ENCODE data around the gene HSPBP1.
A peak's percentile ranks its signal among the peaks of the same experiment; 100 is the strongest.

The HSPBP1 gene

DNA sequence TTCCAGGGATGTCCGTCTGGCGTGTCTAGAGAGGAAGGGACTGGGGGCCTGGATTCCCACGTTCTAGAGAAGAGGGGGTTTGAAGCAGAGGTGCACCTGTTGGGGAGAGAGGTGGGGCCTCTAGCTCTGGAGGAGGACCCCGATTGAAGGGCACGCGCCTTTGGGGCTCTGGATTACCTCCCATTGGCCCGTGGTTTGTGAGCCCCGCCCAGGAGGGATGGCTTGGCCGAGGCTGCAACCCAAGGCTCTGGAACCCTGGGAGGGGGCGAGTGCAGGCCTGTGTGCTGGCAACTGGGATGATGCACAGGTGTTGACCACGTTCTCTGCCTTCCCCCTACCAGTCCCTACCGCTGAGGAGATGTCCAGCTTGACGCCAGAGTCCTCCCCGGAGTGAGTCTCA is 25.1 kb upstream of the HSPBP1 start:
- DNase-seq (ENCODE audit: low read depth), result no peak

DNA sequence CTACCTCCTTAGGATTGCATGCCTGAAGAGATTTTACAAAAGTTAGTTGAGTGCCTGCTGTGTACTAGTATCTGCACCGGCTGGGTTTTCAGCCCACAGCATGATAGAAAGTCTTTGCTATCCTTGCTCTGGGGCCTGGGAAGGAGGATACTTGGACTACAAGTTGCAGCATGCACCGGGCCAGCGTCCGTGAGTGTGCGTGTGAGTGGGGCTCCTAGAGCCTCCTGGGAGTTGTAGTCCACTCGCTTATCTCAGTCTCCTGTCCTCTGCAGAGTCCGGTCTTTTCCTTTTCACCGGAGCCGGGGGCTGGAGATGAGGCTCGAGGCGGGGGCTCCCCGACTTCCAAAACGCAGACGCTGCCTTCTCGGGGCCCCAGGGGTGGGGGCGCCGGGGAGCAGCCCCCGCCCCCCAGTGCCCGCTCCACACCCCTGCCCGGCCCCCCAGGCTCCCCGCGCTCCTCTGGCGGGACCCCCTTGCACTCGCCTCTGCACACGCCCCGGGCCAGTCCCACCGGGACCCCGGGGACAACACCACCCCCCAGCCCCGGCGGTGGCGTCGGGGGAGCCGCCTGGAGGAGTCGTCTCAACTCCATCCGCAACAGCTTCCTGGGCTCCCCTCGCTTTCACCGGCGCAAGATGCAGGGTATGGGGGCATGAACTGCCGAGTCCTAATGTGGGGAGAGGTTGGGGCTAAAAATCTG is 24.5 kb upstream of the HSPBP1 start:
- DNase-seq (ENCODE audit: low read depth), result no peak

DNA sequence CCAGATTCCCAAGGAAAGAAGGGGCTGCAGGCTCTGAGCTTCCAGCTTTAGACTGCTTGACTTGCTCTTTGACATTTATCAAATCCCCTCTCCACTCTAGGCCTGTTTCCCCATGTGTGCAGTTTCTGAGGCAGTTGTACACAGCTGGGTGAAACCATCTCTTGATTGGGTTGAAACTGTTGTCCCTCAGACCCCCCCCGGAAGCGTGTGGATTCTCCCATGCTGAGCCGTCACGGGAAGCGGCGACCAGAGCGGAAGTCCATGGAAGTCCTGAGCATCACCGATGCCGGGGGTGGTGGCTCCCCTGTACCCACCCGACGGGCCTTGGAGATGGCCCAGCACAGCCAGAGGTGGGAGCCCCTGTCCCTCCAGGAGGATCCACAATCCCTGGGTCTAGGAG is 23.6 kb upstream of the HSPBP1 start:
- no peak for DNase-seq (ENCODE audit: low read depth)

DNA sequence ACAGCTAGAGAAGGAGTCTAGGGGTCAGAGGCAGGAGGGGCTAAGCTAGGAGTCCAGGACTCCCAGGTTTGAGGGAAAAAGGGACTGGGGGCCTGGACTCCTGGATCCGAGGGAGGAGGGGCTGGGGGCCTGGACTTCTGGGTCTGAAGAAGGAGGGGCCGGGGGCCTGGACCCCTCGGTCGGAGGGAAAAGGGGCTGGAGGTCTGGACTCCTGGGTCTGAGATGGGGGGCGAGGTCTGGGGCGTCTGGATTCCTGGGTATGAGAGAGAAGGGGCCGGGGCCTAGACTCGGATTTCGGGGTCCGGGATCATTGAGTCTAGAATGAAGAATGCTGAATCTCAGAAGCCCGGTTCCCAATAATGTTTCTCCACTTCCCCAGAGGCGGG is 22.4 kb upstream of the HSPBP1 start:
- DNase-seq (ENCODE audit: low read depth), result no peak

DNA sequence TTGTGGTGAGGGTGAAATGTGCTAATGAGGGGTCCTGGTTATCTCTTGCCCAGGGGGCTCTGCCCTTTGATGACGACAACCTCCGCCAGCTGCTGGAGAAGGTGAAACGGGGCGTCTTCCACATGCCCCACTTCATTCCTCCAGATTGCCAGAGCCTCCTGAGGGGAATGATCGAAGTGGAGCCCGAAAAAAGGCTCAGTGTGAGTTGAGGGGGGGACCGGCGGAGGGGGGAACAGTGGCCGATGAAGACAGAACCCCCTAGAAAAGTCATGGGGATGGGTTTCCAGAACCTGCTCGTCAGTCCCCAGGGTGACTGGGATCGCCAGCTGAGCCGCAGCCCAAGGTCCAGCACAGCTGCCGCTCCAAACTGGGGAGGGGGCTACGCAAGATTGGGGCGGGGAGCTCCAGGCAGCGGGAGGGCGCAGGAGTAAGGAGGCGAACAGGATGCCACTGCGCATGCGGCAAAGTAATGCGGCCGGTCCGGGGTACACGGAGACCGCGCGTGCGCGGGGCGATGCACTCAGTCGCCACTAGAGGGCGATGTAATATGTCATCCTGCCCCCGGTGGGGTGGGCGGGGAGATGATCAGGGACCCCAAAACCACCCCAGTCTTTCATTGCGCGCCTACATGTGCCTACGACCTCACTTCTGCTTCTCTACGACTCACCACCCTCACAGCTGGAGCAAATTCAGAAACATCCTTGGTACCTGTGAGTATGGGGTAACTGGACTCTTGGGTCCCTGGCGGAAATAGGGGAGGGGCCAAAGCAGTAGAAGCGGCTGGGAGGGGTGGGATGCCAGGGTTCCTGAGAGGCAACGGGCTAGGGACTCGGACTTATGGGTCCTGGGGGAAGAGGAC is 21.8 kb upstream of the HSPBP1 start:
- peak; percentile 36 for DNase-seq (ENCODE audit: low read depth)

DNA sequence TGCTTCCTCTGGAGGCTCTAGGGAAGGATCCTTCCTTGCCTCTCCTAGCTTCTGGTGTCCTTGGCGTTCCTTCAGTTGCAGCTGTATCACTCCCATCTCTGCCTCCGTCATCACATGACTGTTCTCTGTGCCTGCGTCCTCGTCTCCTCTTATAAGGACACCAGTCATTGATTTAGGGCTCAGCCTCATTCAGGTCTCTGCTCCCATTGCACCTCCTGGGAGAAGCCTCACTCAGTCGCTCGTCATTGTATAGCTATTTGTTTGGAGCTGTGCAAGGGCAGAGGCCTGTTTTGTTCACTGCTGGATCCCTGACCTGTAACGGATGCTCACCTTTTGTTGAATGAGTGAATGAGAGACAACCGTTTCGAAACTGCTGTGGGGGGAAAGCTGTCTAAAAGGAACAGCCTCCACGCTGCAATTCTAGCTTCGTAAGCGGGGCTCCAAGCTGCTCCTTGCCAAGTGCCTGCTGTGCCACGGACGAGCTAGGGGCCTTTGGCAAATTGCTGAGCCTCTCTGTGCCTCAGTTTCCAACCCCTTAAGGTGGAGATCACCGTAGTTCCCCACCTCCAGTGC is 21.1 kb upstream of the HSPBP1 start:
- DNase-seq (ENCODE audit: low read depth), result no peak

DNA sequence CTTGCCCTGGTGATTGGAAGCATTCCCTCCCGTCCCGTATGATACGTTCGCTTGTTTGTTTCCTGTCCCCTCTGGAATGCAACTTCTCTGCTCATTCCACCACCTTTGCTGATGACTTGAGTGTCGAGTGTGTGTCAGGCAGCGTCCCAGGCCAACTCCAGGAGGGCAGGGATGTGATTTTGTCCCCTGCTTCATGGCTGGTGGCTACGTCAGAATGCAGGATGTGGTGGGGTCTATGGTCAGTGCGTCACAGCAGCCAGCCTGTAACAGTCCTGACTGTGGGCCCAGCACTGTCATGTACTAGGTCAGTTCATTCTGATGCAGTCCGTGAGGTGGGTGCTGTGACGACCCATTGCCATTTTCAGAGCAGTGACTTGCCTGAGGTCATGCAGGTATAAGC is 20.1 kb upstream of the HSPBP1 start:
- DNase-seq (ENCODE audit: low read depth), result no peak

DNA sequence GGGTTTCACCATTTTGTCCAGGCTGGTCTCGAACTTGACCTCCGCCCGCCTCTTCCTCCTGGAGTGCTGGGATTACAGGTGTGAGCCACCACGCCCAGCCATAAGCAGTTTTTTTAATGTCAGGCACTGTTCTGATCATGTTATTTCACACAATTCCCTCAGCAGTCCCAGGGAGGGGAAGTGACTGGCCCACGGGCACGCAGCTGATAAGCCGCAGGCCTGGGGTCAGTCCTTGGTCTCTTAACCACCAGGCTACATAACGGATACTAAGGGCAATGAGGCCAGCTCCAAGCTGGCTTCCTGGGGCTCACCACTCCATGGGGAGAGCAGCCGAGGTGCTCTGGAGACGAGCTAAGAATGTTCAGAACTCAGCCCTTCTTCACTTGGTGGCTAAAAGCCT is 17.4 kb upstream of the HSPBP1 start:
- DNase-seq (ENCODE audit: low read depth), result no peak

DNA sequence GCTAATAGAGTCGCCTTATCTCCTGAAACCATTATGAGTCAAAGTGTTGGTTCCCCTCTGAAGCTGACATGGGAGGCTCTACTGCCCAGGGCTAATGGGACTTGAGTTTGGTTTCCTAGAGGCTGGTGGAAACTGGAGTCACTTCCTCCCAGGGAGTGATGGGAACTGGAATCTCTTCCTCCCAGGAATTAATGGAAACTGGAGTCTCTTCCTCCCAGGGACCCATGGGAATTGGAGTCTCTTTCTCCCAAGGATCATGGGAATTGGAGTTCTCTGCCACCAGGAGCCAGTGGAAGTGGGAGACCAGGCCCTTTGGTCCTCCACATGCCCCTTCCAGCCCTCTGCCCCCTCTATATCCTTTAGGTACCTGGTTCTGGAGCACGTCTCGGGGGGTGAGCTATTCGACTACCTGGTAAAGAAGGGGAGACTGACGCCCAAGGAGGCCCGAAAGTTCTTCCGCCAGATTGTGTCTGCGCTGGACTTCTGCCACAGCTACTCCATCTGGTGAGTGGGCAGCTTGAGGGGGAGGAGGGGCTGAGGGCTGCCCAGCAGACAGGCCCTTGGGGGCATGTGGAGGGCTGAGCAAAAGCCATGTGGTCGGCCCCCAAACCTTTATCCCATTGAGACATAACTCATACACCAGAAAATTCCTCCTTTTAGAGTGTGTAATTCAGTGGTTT is 9.3 kb upstream of the HSPBP1 start:
- no peak for DNase-seq (ENCODE audit: low read depth)

DNA sequence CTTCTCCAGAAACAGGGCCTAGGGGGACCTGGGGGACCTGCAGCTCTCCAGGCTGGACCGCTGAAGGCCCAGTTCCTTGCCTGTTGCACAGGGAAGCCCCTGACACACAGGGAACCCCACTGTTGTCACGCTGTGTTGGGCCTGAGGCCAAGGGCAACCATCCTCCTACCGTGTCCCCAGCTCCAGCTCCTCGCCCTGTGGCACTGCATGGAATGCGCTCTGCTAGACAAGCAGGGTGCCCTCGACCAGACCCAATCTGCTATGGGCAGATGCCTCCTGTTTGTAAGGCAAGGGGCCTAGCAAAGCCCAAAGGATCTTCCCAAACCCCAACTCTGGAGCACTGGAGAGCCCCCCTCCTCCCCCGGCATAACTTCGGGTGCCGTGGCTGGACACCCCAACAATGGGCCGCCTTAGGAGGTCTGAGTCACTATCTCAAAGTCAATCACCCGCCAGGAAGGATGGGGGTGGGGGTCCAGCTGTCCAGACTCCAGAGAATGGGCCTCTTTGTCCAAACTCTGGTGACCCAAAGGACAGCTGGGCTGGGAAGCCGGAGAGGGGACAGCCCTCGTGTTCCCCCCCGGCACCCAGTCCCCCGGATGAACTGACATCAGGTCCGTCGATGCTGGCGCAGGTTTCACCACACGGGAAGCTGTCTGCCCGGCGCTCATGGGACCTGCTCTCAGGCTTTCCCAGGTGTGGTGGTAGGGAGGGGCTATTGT is 7.6 kb upstream of the HSPBP1 start:
- no peak for DNase-seq (ENCODE audit: low read depth)

DNA sequence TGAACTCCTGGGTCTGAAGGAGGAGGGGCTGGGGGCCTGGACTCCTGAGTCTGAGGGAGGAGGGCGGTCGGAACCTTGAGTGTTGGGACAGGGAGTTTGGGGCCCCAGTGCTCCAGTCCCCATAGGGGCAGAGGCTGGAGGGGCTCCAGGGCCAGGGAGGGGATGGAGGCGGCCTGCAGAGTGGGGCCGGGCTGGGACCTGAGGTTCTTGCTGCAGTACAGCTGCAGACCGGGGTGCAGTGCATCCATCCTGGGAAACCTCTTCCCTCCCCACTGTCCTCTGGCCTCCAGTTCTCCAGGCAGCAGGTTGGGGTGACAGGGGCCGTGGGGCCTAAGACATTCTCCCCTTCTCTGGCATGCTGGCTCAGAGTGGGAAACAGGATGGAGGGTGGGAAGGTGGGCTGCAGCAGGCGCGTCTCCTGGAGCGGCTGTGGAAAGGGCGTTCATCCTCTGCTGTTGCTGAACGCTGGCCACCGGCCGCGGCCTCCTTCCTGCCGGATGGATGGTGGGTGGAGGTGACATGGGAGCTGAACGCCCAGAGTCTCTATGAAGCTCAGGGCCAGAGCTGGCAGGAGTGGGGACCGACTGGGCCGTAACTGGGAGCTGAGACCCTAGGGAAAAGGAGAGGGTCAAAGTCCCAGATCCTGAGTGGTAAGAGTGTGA is 5.5 kb upstream of the HSPBP1 start:
- DNase-seq (ENCODE audit: low read depth), result no peak

DNA sequence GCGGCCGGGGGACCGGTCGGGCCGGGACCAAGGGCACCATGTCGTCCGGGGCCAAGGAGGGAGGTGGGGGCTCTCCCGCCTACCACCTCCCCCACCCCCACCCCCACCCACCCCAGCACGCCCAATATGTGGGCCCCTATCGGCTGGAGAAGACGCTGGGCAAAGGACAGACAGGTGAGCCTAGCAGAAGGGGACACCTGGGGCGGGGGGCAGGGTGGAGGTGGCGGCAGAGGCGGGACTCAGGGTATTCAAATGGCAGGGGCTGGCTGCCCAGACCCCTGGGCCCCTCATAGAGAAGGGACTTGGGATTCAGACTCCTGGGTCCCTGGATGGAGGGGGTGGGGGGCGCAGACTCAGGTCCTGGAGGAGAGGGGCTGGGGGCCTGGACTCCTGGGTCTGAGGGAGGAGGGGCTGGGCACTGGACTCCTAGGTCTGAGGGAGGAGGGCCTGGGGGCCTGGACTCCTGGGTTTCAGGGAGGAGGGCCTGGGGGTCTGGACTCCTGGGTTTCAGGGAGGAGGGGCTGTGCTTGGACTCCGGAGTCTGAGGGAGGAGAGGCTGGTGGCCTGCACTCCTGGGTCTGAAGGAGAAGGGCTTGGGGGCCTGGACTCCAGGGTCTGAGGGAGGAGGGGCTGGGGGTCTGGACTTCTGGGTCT is 4.6 kb upstream of the HSPBP1 start:
- DNase-seq (ENCODE audit: low read depth), result no peak

DNA sequence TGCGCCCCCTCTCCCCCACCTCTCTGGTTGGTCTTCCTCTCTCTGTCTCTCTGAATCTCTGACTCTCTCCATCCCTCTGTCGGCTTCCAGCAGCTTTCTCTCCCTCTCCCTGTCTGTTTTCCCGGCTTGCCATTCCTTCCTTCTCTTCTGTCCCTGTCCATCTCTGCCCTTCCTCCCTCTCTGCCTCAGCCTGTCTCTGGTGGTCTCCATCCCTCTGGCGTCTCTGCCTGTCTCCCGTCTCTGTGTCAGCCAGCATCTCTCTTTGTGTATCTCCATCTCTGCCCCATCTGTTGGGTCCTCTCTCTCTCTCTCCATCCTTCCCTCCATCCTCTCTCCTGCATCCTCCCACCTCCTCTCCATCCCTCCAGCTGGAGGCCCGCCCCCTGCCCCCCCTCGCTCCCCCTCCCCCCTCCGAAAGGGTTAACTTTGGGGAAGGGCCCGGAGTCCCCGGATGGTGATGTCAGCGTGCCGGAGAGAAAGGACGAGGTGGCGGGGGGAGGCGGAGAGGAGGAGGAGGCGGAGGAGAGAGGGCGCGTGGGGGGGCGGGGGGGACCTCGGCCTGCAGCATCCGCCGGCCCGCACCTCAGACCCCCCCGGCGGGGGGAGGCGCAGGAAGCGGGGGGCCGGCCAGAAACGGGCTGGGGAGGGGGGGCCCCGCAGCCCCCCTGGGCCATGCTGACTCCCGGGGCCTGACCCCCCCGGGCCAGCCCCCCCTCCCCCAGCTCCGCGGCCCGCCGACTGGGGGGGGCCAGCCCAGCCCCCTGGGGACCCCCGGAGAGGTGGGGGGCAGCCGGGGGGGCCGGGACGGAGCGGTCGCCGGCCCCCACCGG is 3.9 kb upstream of the HSPBP1 start, which contains the start of gene BRSK1:
Gene BRSK1, plus strand, starts transcription at position 450 of the 830 bp plus-strand sequence. CDS start 446 bp downstream, outside the sequence.
- DNase-seq (ENCODE audit: low read depth), result peak; percentile 25

DNA sequence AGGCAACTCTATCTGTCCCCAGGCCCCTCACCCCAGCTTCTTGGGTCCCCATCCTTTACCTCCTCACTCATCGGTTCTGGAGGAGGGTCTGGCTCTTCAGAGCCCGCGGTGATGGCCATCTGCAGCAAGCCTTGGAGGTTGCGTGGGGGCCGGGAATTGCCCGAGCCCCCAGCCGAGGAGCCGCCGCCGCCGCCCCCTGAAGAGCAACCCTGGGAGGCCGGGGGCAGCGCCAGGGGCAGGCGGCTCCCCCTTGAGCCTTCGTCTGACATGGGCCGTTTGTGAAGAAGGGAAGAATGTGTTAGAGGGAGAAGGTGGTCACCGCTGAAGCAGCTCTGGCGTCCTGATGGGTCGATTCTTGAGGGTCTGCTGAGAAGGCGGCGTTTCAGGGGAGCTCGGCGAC is 570 bp downstream of the HSPBP1 start:
- no peak for DNase-seq (ENCODE audit: low read depth)

DNA sequence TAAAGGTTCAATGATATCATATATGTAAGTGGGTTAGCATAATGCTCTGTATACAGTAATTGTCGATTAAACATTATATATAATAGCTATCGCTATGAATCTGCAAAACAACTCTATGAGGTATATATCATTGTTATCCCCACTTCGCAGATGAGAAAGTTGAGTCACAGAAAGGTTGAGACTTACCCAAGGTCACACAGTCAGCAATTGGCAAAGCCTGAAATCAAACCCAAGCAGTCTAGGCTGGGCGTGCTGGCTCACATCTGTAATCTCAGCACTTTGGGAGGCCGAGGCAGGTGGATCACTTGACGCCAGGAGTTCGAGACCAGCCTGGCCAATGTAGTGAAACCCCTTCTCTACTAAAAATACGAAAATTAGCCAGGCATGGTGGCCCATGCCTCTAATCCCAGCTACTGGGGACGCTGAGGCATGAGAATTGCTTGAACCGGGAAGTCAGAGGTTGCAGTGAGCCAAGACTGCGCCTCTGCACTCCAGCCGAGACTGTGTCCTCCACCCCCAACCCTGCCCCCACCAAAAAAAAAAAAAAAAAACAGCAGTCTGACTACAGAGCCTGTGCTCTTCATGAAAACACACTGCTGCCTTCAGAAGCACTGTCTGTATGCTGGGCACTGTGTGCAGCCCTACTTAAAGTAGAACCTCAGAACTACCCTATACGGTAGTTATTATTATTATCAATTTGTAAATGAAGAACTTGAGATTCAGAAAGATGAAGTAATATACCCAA is 1.3 kb downstream of the HSPBP1 start:
- no peak for DNase-seq (ENCODE audit: low read depth)

DNA sequence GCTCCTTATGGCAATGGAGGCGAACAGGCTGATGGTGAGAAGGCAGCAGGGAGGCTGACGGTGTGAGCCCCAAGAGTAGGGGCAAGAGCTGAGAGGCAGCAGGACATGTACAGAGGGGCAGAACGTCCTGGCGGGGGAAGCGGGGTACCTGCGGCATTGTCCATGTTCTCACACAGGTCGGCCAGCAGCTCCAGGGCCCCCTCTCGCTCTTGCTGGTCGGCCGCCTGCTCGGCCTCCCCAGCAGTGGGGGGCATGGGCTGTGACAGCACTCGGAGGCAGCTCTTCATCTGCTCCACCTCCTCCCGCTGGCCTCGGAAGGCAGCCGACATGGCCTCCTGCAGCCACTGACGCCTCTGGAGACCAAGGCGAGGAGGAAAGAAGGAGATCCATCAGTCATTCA is 2.4 kb downstream of the HSPBP1 start:
- no peak for DNase-seq (ENCODE audit: low read depth)

DNA sequence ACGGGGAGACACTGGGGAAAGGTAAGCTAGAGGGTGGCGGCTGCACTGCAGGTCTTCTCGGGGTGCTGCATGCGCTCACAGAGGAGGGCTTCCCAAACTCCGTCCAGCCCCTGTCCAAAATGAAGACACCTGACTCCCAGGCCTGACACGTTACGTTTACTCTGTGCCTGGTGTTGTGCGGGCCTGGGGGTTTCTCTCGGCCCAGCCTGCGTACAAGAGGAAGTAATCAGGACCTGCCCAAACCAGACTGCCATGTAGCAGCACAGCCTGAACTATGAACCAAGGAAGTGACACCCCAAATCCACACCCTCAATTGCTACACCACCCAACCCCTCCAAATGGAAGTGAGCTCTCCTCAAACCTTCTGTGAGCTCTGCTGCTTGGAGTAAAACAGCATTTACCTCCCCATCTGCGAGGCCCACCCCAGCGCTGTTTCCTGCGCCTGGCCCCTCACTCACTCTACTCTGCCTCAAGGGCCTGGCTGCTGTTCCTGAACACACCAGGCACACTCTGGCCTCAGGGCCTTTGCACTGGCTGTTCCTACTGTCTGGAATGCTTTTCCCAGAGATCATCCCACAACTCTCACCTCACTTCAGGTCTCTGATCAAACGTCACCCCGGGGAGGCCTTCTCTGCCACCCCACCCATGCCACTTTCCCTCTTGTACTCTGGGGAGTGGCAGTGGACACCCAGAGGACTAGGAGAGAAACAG is 3.0 kb downstream of the HSPBP1 start:
- no peak for DNase-seq (ENCODE audit: low read depth)
